SK-N-SH treated with all-trans-retinoic acid at 6 μM for 48 hours (cell line): ENCODE measurements around the gene PEX10.

Experiments used
- ATAC-seq: fragments of 200-7000 bp; cut with Tn5 transposase; 3 replicates; pipeline ENCODE4 v1.9.1; 2020; ENCODE audit warnings: mild to moderate bottlenecking, moderate library complexity
- BACH2 ChIP-seq: fragments of 250-450 bp; sonication (Bioruptor Pico); IDR thresholded peaks from 2 replicates; pipeline ENCODE4 v1.9.0; 2021; ENCODE audit warnings: mild to moderate bottlenecking, borderline replicate concordance
- CREB5 ChIP-seq: fragments of 250-450 bp; sonication (Bioruptor Pico); IDR thresholded peaks from 2 replicates; pipeline ENCODE4 v1.5.1; 2020; ENCODE audit warnings: low read depth, mild to moderate bottlenecking, moderate library complexity
- CSDC2 ChIP-seq: fragments of 250-450 bp; sonication (Bioruptor Pico); IDR thresholded peaks from 2 replicates; pipeline ENCODE4 v1.5.0; 2020; ENCODE audit warnings: mild to moderate bottlenecking, moderate library complexity
- ESRRG ChIP-seq: fragments of 250-450 bp; sonication (Bioruptor Pico); IDR thresholded peaks from 2 replicates; pipeline ENCODE4 v1.6.1; 2021; ENCODE audit warnings: mild to moderate bottlenecking
- GLIS3 ChIP-seq: fragments of 250-450 bp; sonication (Bioruptor Pico); IDR thresholded peaks from 2 replicates; pipeline ENCODE4 v1.5.0; 2020; ENCODE audit warnings: mild to moderate bottlenecking, moderate library complexity
- ISL1 ChIP-seq: fragments of 250-450 bp; sonication (Bioruptor Pico); IDR thresholded peaks from 2 replicates; pipeline ENCODE4 v2.1.2; 2022; ENCODE audit warnings: mild to moderate bottlenecking, moderate library complexity
- PATZ1 ChIP-seq: fragments of 250-450 bp; sonication (Bioruptor Pico); IDR thresholded peaks from 2 replicates; pipeline ENCODE4 v1.8.0; 2020; ENCODE audit warnings: mild to moderate bottlenecking, moderate library complexity, borderline replicate concordance
- POU6F1 ChIP-seq: fragments of 250-450 bp; sonication (Bioruptor Pico); IDR thresholded peaks from 2 replicates; pipeline ENCODE4 v1.8.0; 2021; ENCODE audit warnings: low read depth, mild to moderate bottlenecking, moderate library complexity, borderline replicate concordance
- SNAI2 ChIP-seq: fragments of 250-450 bp; sonication (Bioruptor Pico); IDR thresholded peaks from 2 replicates; pipeline ENCODE4 v1.5.0; 2020; ENCODE audit warnings: mild to moderate bottlenecking, moderate library complexity
- TOX ChIP-seq: fragments of 250-450 bp; sonication (Bioruptor Pico); IDR thresholded peaks from 2 replicates; pipeline ENCODE4 v1.8.0; 2021; ENCODE audit warnings: mild to moderate bottlenecking, moderate library complexity, borderline replicate concordance
- TSHZ2 ChIP-seq: fragments of 250-450 bp; sonication (Bioruptor Pico); IDR thresholded peaks from 2 replicates; pipeline ENCODE4 v1.5.0; 2020; ENCODE audit warnings: mild to moderate bottlenecking, moderate library complexity
- ZC3H10 ChIP-seq: fragments of 250-450 bp; sonication (Bioruptor Pico); IDR thresholded peaks from 2 replicates; pipeline ENCODE4 v1.5.1; 2021; ENCODE audit warnings: mild to moderate bottlenecking, moderate library complexity
- ZFP3 ChIP-seq: fragments of 250-450 bp; sonication (Bioruptor Pico); IDR thresholded peaks from 2 replicates; pipeline ENCODE4 v1.5.0; 2020; ENCODE audit warnings: mild to moderate bottlenecking, moderate library complexity
- ZNF565 ChIP-seq: fragments of 450-650 bp; formaldehyde crosslinking; conservative IDR thresholded peaks from 2 replicates; pipeline ENCODE4 v1.5.0; 2020; ENCODE audit warnings: low read depth, mild to moderate bottlenecking, moderate library complexity
- ZNF8 ChIP-seq: fragments of 450-650 bp; formaldehyde crosslinking; IDR thresholded peaks from 2 replicates; pipeline ENCODE4 v1.5.0; 2020; ENCODE audit warnings: mild to moderate bottlenecking, moderate library complexity

The PEX10 gene

GRCh38 chr1:2419416-2419815 is 7.1 kb upstream of the PEX10 start:
- TF ChIP-seq TOX (CRISPR knock-in tag) (no peak), BACH2 (CRISPR knock-in tag) (no peak), SNAI2 (CRISPR knock-in tag) (no peak), TSHZ2 (no peak), ISL1 (CRISPR knock-in tag) (no peak)
- ATAC-seq: no peak

GRCh38 chr1:2418791-2419320 is 6.5 kb upstream of the PEX10 start:
- TF ChIP-seq POU6F1 (CRISPR knock-in tag) (no peak), ZNF565 (CRISPR knock-in tag) (no peak), PATZ1 (CRISPR knock-in tag) (no peak)
- no peak for ATAC-seq

- ATAC-seq: no peak
- TF ChIP-seq ZNF565 (CRISPR knock-in tag): no peak
- TF ChIP-seq CSDC2 (CRISPR knock-in tag): no peak
- no peak for TF ChIP-seq POU6F1 (CRISPR knock-in tag)
- no peak for TF ChIP-seq ESRRG (CRISPR knock-in tag)
- no peak for TF ChIP-seq TOX (CRISPR knock-in tag)
- TF ChIP-seq ISL1 (CRISPR knock-in tag): no peak
Observed at GRCh38 chr1:2417833-2418225, 5.5 kb upstream of the PEX10 start.

GRCh38 chr1:2417083-2417832 is 4.9 kb upstream of the PEX10 start:
- TF ChIP-seq ZFP3: no peak
- no peak for TF ChIP-seq BACH2 (CRISPR knock-in tag)
- TF ChIP-seq PATZ1 (CRISPR knock-in tag): no peak
- no peak for TF ChIP-seq ZC3H10 (CRISPR knock-in tag)
- no peak for TF ChIP-seq CREB5
- TF ChIP-seq TSHZ2: no peak
- TF ChIP-seq ZNF8 (CRISPR knock-in tag): no peak
- no peak for TF ChIP-seq CSDC2 (CRISPR knock-in tag)
- TF ChIP-seq ESRRG (CRISPR knock-in tag): no peak
- TF ChIP-seq GLIS3: no peak
- no peak for TF ChIP-seq SNAI2 (CRISPR knock-in tag)
- ATAC-seq: no peak
